Right lung (tissue), 10 donors: ENCODE measurements around the gene SLIT3. TPM values are rescaled to one million over a fixed set of nuclear protein-coding genes. Genes with fewer than 3 reads are reported as not detected.

ENCODE experiments used
- DNase-seq, 2 donors: peaks; one replicate each; pipeline ENCODE4 v3.0.0-alpha.2; 2013
- long read RNA-seq, 8 donors: transcript quantifications; one replicate each; lab custom pipeline, GENCODE V29; 2026
- polyA plus RNA-seq, 5 donors: library from polyadenylated mRNA; unstranded; fragments of 120-200 nt; gene quantifications; one replicate each; pipeline versions ENCODE4 v1.2.1 to v1.2.3, GENCODE V29; 2013; ENCODE audit warnings: inconsistent platforms in 1 of 5, low replicate concordance in 1 of 5; ENCODE audit not compliant: insufficient read length in 5 of 5, insufficient read depth in 1 of 5

Gene SLIT3
- 10 to 100 TPM; 29.5 to 51.0 (median 42.9) TPM for polyA plus RNA-seq
- long read RNA-seq, donor 1, full-length matches to known transcripts, result 1 of 12 reads
- long read RNA-seq, donor 1, partial matches to known transcripts, result 11 of 12 reads
- long read RNA-seq, donor 1, other reads (novel, unspliced or antisense), result 0 of 12 reads
- long read RNA-seq, donor 2, partial matches to known transcripts, result 0 of 1 reads
- long read RNA-seq, donor 2, other reads (novel, unspliced or antisense), result 0 of 1 reads
- long read RNA-seq, donor 3, partial matches to known transcripts, result 16 of 16 reads
- long read RNA-seq, donor 3, other reads (novel, unspliced or antisense), result 0 of 16 reads
- long read RNA-seq, donor 4, result 0 reads
- long read RNA-seq, donor 5, result 0 reads
- long read RNA-seq, donor 6, partial matches to known transcripts, result 0 of 1 reads
- long read RNA-seq, donor 6, other reads (novel, unspliced or antisense), result 0 of 1 reads
- long read RNA-seq, donor 7, result 0 reads
- long read RNA-seq, donor 8, partial matches to known transcripts, result 7 of 7 reads
- long read RNA-seq, donor 8, other reads (novel, unspliced or antisense), result 0 of 7 reads

GRCh38 chr5:169300468-169301385, at the start of gene SLIT3:
Gene SLIT3, minus strand, starts transcription at chr5:169301139. Its CDS starts 430 bp downstream, at chr5:169300709.
- peak; percentile 82 to 86 for DNase-seq

DNA sequence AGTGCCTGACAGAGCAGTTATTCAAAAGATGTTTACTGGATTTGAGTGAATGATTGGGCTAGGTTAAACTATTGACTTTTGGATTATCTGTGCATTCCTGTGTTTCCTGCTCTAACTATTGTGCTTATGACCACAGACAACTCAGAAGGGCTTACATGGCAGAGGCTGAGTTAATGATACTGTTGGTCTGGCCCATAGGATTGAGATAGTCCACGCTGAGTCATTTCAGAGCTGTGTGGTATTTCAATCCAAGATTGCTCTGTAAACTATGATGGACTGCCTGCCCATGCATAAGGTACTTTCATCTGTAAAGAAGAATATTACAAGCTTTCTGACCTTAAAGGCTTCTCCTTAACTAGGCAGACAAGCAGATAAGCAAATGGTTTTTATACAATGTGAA, 49.1 kb upstream of the SLIT3 start:
- DNase-seq, result no peak

DNA sequence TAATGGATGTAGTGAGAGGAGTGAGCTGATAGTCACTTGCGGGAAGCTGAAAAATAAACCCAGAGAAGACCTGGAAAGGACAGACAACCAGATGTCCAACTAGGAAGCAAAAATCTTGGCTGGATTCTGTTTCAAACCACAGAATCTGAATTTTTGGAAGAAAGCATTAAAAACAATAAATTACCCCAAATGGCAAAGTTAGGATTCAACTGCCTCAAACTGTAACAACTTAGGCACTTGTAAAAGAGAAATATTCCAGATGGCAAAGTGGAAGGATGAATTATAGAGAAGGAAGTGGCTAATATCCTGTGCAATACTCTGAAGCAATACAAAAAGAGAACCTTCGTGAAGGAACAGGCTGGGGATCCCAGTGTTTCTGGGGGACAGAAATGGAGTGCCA, 46.8 kb upstream of the SLIT3 start:
- DNase-seq, result no peak

GRCh38 chr5:169344629-169345028, 43.7 kb upstream of the SLIT3 start:
- no peak for DNase-seq

DNA sequence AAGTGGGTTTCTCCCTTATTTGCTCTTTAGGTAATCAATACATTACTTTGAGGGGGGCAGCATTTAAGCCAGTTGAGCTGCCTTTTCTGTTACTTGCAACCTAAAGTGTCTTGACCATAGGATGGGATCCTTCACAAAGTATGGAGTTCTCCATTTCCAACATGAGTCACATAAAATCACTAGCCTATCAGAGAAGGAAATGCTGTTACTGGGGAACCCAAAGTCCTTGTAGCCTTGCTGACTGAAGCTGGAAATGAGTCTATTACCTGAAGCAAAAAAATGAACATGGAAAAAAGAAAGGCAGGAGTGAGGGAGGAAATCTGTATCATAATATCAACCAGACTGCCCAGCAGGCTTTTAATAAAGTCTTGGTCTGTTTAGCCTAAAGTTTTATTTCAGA, 42.8 kb upstream of the SLIT3 start:
- DNase-seq, result no peak

DNA sequence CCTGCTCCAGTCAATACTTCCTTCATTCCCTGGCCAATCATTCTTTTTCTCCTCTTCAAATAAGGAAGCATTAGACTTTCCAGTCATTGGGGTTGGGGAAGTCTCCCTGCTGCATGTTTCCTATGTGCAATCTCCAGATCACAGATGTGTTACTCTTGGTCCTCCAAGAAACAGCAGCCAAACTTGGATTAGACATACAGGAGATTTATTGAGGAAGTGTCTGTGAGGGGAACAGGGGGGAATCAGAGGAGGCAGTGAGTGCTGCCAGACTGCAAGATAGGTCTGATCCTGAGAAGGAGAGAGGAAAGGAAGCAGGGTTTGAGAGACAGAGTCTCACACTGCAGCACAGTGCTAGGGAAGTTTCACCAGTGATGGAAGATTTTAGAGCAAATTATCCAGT, 40.6 kb upstream of the SLIT3 start:
- no peak for DNase-seq

- no peak for DNase-seq
Observed at GRCh38 chr5:169339869-169340268, 38.9 kb upstream of the SLIT3 start.

GRCh38 chr5:169336242-169336641, 35.3 kb upstream of the SLIT3 start:
- DNase-seq, result no peak

DNA sequence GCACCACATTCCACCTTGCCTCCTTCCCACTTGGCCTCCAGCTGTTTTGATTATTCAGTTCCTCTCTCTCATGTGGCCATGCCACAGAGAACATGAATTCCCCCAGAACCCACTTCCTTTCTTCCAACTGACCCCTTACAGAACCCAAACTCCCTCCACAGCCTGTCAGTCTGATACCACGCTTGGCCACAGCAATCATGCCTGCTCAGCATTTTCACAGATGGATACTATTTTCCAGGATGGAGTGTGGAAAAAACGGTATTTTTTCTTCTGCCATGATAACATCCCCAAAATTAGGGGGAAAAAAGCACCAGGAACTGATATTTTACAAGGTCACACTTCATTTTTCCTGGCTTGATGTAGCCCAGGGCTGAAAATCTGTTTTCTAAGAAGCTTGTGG, 34.9 kb upstream of the SLIT3 start:
- DNase-seq, result no peak

DNA sequence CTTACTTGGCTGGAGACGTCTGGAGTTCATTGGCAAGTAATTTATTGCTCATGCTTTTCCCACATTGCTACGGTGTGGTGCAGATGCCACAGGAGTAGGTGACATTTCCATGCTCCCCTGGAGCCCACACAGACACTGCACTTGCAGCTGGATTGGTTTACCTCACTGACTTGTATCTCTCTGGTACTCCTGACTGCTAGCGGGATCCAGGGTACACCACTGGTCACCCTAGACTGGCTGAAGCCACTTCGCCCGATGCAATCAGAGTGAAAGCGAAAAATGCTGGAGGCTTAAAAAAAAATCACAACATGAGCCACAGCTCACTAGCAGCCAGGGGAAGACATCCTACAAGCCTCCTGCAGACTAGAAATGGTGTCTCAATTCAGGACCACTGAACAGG, 32.6 kb upstream of the SLIT3 start:
- DNase-seq, result no peak

DNA sequence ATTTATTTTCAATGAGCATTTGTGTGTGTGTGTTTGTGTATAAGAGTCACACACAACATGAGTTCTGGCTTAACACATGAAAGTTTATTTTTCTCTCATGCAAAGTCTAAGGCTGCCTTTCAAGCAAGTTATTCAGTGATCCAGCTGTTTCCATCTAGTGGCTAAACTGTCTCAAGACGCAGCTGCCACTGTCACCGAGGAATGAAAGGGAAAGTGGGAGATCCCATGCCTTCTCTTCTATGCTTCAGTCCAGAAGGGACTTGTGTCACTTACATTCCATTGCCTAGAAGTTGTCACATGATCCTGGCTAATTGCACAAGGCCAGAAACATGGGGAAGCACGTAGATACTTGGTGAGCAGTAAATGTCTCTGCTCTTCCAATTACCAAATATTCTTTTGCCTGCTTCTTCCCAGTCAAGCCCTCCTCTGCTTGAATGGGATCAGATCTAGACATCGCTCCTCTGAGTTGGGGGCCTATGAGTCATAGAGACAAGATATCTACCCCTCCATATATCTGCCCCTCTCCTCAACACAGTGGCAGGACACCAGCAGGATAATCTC, 30.4 kb upstream of the SLIT3 start:
- peak; percentile 3 to 6 for DNase-seq

- no peak for DNase-seq
Observed at GRCh38 chr5:169328401-169328800, 27.5 kb upstream of the SLIT3 start.

DNA sequence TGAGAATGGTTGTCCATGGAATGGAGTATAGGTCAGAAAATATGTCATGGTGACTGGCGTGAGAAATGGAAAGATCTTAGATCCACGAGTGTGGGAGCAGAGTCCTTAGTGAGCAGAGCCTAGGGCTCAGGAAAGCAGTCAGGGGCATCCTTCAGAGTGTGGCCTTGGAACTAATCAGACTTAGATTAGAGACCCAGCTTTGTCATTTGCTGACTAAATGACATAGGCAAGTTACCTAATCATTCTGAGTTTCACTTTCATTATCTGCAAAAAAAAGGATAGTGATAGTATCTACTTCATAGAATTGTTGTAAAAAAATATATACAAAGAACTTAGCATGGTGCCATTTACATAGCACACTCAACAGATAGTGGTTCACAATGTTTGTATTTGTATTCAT, 24.3 kb upstream of the SLIT3 start:
- DNase-seq, result no peak

- no peak for DNase-seq
Observed at GRCh38 chr5:169318556-169318955, 17.6 kb upstream of the SLIT3 start.

DNA sequence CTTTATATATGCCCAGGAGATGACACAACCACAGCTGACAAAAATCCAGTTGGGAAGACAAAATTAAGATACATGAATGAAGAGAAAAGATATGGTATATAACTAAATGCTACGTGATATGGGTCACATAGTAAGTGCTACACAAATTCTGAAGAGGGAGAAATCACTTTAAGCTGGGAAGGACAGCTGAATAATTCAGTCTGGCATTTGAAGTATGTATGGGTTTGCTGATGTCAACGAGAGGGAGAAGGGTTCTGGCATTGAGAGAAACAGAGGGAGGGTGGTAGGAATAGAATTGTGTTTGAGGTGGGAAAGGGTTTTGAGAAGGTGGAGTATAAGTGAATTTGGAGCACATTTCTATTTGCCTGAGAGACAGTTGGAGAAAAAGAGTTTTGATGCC, 6.7 kb upstream of the SLIT3 start:
- no peak for DNase-seq

DNA sequence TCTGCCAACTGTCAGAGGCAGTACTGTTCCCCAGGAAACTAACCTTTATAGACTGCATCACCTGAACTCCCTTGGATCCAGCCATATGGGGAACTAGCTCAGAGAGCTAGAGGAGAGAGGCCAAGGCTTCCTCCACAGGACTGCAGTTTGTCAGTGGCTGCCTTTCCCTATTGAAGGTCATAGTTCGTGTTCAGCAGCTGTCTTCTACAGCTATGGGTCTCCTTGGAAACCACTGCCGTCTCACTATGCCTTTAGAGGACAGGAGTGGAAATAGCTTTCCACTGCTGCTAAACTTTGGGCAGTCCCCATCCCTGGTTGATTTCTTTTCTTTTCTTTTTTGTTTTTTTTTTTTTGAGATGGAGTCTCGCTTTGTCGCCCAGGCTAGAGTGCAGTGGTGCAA, 4.4 kb upstream of the SLIT3 start:
- peak in 1 of 2 donors; percentile 32 for DNase-seq

- DNase-seq, result no peak
Observed at GRCh38 chr5:169304175-169304574, 3.2 kb upstream of the SLIT3 start.

DNA sequence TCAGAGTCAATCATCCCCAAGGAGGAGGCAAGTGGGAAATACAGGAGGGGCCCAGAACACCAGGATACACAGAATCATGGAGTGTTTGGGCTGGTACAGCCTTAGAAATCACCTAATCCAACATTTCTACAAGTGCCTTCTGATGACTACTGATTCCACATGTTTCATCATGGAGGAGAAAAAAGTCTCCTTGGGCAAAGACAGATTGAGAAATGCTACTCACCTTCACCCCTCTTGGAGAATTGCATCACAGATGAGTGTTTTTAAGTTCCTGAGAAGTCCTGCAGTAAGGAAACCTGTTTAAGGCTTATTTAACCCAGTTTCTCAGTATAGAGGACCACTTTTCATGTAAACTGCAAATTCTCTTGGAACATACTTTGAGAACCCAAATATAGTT, 2.2 kb upstream of the SLIT3 start:
- DNase-seq, result no peak

GRCh38 chr5:169302491-169303118, 1.7 kb upstream of the SLIT3 start:
- peak in 1 of 2 donors; percentile 81 for DNase-seq

GRCh38 chr5:169301986-169302385, 1.0 kb upstream of the SLIT3 start:
- no peak for DNase-seq

DNA sequence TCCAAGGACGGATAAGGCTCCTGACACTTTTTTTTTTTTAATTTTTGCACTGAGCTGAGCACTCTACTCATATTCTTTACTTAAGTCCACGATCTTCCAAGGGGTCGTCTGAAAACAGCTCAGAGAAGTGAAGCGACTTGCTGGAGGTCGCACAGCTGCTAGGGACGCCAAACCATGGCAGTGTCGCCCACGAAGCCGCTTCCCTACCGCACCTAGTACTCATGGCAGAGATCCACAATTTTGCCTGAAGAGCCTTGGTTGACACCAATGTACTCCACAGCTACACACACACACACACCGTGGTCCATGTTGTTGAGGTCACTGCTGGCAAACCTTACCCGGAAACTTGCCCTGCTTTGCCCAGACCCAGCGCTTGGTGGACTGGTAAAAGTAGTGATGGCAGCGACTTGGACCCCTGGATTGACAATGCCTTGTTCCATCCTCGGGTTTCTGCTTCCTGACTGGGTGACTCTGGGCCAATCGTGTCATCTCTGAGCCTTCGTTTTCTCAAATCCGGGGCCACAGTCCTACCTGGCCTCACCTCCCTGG, 521 bp upstream of the SLIT3 start:
- DNase-seq, result no peak
